ENCODE data around the gene CNTNAP1.
"Not testable (repeated sequence)": the region's sequence is repeated elsewhere in the genome, so short reads cannot be mapped to it uniquely, and the experiment has no call there.

GRCh38 chr17:42742916-42743315, 60.6 kb downstream of the CNTNAP1 start:
- TF ChIP-seq CTCF (IDR thresholded peaks at IDR 0.05); ZFX (IDR thresholded peaks at IDR 0.05; ENCODE audit: borderline replicate concordance): not testable (repeated sequence)

Data from 22Rv1 (cell line).